Left colon (tissue), 2 donors: ENCODE measurements around the gene DNAL1. TPM values are rescaled to one million over a fixed set of nuclear protein-coding genes. Genes with fewer than 3 reads are reported as not detected.

Experiments
- ATAC-seq: fragments of 200-7000 bp; cut with Tn5 transposase; one replicate; pipeline ENCODE4 v1.9.1; 2020; ENCODE audit warnings: mild to moderate bottlenecking, moderate library complexity
- DNase-seq, 2 donors: peaks; one replicate each; pipeline ENCODE4 v3.0.0-alpha.2; 2020
- intact Hi-C, 2 donors: fragments of 100-400 bp; cut with DNase I in 1 of 2; cut with micrococcal nuclease in 1 of 2; formaldehyde crosslinking; loops; one replicate each; pipeline versions ENCODE4 v1.11.2 to v1.14.0; 2022; cut with DNase I, micrococcal nuclease
- long read RNA-seq: library from polyadenylated mRNA; unstranded; transcript quantifications from one replicate; pipeline ENCODE4 v2.0.0, GENCODE V29; 2021
- total RNA-seq, 2 donors: library from RNA; stranded (reverse); fragmentation: NEBNext Ultra II Directional; extraction: Animal tissue kit (Norgen Biotek cat#: 25700); gene quantifications; one replicate each; pipeline ENCODE4 v1.2.1, GENCODE V29; 2021
- donor health status: DM: no; HTN: no; CAD: no.
- donor health status: DM: yes; HTN: yes; CAD: no.

Gene DNAL1
- 1 to 10 TPM; 6.3 to 6.4 TPM for total RNA-seq
- long read RNA-seq, full-length matches to known transcripts: 1 of 1 reads
- long read RNA-seq, partial matches to known transcripts: 0 of 1 reads
- long read RNA-seq, other reads (novel, unspliced or antisense): 0 of 1 reads

- ATAC-seq (peak; percentile 98), DNase-seq (peak; percentile 91 to 94)
- intact Hi-C loops: no loop called here
These were observed at the start of gene DNAL1 for GRCh38 chr14:73644531-73645247. DNAL1 (plus strand) TSS chr14:73644986; CDS start chr14:73645040, 54 bp downstream.

GRCh38 chr14:73599499-73599898 is 45.3 kb upstream of the DNAL1 start:
- ATAC-seq (peak; percentile 99), DNase-seq (no peak)
- intact Hi-C loops: no loop called here

- DNase-seq: no peak
- intact Hi-C loops: no loop called here
- ATAC-seq: no peak
These were observed 41.8 kb upstream of the DNAL1 start for GRCh38 chr14:73602994-73603393.

GRCh38 chr14:73606271-73606670 is 38.5 kb upstream of the DNAL1 start:
- DNase-seq (no peak), ATAC-seq (no peak)
- intact Hi-C loops: no loop called here

- intact Hi-C loops: no loop called here
- ATAC-seq (no peak), DNase-seq (no peak)
These were observed 37.5 kb upstream of the DNAL1 start for GRCh38 chr14:73607241-73607640.

GRCh38 chr14:73610687-73611086 is 34.1 kb upstream of the DNAL1 start:
- DNase-seq: no peak
- no peak for ATAC-seq

GRCh38 chr14:73612339-73613045 is 32.3 kb upstream of the DNAL1 start, which contains the start of gene ACOT6:
ACOT6 (plus strand) TSS chr14:73612517; CDS start chr14:73612572, 55 bp downstream.
- DNase-seq (peak; percentile 63 to 74), ATAC-seq (peak; percentile 90)
- intact Hi-C loops: no loop called here

More at GRCh38 chr14:73610687-73611086, 34.1 kb upstream of the DNAL1 start:
- intact Hi-C loops: no loop called here

GRCh38 chr14:73613046-73613383 is 31.8 kb upstream of the DNAL1 start:
- DNase-seq (no peak), ATAC-seq (peak; percentile 34)
- intact Hi-C loops: no loop called here

GRCh38 chr14:73613419-73613963 is 31.3 kb upstream of the DNAL1 start:
- intact Hi-C loops: no loop called here
- ATAC-seq (no peak), DNase-seq (no peak)

GRCh38 chr14:73616831-73617230 is 28.0 kb upstream of the DNAL1 start:
- DNase-seq: no peak

GRCh38 chr14:73619524-73619923 is 25.3 kb upstream of the DNAL1 start:
- intact Hi-C loops: no loop called here
- DNase-seq (no peak), ATAC-seq (no peak)

More at GRCh38 chr14:73616831-73617230, 28.0 kb upstream of the DNAL1 start:
- intact Hi-C loops: no loop called here
- ATAC-seq: no peak

GRCh38 chr14:73620268-73620667 is 24.5 kb upstream of the DNAL1 start:
- DNase-seq: no peak
- no peak for ATAC-seq
- intact Hi-C loops: no loop called here

- intact Hi-C loops: no loop called here
- DNase-seq (no peak), ATAC-seq (no peak)
These were observed 21.2 kb upstream of the DNAL1 start for GRCh38 chr14:73623504-73624054.

GRCh38 chr14:73625706-73626105 is 19.1 kb upstream of the DNAL1 start:
- DNase-seq: no peak
- intact Hi-C loops: no loop called here
- ATAC-seq: no peak

- no peak for ATAC-seq
- intact Hi-C loops: no loop called here
These were observed 17.6 kb upstream of the DNAL1 start for GRCh38 chr14:73627151-73627558.

GRCh38 chr14:73630009-73630780 is 14.6 kb upstream of the DNAL1 start:
- intact Hi-C loops: loop anchor here in 1 of 2 donors (5.0 kb wide), 1 partner anchor 123 kb away; no protein-coding TSS in a partner anchor
- DNase-seq (no peak), ATAC-seq (no peak)

More at GRCh38 chr14:73627151-73627558, 17.6 kb upstream of the DNAL1 start:
- no peak for DNase-seq

- peak; percentile 38 to 63 for DNase-seq
- peak; percentile 88 for ATAC-seq
- intact Hi-C loops: loop anchor here in 1 of 2 donors (5.0 kb wide), 1 partner anchor 126 kb away; no protein-coding TSS in a partner anchor
These were observed 11.4 kb upstream of the DNAL1 start for GRCh38 chr14:73633116-73634010.
